DLD1 (cell line): ENCODE measurements around the gene CDC42EP1.
"Not testable (repeated sequence)": the region's sequence is repeated elsewhere in the genome, so short reads cannot be mapped to it uniquely, and the experiment has no call there.

Source experiments
- in situ Hi-C: cut with HindIII; loops from 2 replicates; pipeline ENCODE4 v1.10.0; 2017; ENCODE audit warnings: low sequenced_read_pairs

Gene CDC42EP1

DNA sequence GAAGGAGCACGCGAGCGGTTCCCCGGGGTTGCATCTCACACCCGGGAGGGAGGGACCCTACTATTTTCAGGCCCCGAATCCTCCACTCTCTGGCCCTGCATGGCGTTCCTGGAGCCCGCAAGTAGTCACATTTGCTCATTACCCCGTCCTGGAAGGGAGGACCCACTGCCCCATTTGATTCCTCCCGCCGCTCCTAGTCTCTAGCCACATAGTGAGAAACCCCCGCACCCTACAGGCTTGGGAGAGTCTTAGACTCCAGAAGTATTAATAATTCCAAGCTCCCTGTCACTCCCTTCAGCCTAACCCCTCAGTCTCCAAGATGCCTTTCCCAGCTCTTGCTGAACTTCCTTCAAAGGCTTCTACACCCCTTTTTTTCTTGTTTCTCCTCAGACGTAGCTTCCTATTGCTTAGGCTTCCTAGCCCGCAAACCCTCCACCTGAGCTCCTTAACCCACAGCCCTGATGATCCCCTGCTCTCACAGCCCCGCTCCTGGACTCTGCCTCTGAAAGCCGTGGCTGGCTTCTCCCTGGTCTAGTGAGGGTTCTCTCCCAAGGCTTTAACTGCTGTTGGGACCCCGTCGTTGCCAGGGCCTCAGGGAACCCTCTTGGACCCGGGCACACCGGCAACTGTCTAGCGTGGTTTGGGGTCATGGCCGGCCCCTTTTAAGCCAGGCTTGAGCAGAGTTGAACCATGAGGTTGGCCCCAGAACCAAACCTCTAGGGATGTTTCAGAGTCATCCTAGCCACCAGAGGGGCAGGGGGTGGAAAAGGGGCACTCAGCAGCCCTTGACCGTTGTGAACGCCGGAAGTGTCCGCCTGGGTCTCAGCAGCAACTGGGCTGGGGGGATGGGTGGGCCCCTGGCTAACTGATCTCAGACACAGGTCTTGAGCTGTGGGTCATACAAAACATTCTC lies 49.2 kb downstream of the CDC42EP1 start:
- in situ Hi-C loops = no loop called here

- in situ Hi-C loops = not testable (repeated sequence)
Measured at GRCh38 chr22:37610153-37610475, 49.8 kb downstream of the CDC42EP1 start.

- in situ Hi-C loops = no loop called here
Measured at GRCh38 chr22:37610480-37611129, 50.3 kb downstream of the CDC42EP1 start.

- in situ Hi-C loops = no loop called here
Measured at GRCh38 chr22:37611207-37611606, 50.9 kb downstream of the CDC42EP1 start.

- in situ Hi-C loops = no loop called here
Measured at GRCh38 chr22:37616201-37617083, 56.2 kb downstream of the CDC42EP1 start.

DNA sequence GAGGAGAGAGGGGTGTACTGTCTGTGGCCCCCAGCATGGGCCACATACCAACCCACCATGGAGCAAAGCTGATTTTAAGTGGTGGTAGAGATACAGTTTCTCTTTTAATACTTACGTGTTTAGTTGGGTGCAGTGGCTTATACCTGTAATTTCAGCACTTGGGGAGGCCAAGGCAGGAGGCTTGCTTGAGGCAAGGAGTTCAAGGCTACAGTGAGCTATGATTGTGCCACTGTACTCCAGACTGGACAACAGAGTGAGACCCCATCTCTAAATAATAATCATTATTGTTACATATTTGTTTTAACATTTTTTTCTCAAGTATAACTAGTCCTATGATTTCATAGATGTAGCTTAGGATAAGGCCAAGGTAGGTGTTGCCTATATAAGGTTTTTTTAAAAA lies 57.2 kb downstream of the CDC42EP1 start:
- in situ Hi-C loops = no loop called here

- in situ Hi-C loops = no loop called here
Measured at GRCh38 chr22:37618072-37618656, 57.9 kb downstream of the CDC42EP1 start.

- in situ Hi-C loops = no loop called here
Measured at GRCh38 chr22:37618674-37619073, 58.4 kb downstream of the CDC42EP1 start.
